Natural killer cell (primary cell): Measurements from ENCODE around the gene DARS2. TPM values are rescaled to one million over a fixed set of nuclear protein-coding genes. Genes with fewer than 3 reads are reported as not detected.
"Not testable (repeated sequence)": the region's sequence is repeated elsewhere in the genome, so short reads cannot be mapped to it uniquely, and the experiment has no call there.

Experiments
- ATAC-seq, 3 donors: fragments of 150-1000 bp in 2 of 3; fragments of 200-7000 bp in 1 of 3; cut with Tn5 transposase; 1 replicate in 1 of 3; 2 replicates in 2 of 3; pipeline ENCODE4 v1.10.0; 2021; ENCODE audit warnings: mild to moderate bottlenecking in 2 of 3, moderate library complexity in 2 of 3
- DNase-seq, 2 donors: peaks; one replicate each; pipeline versions ENCODE4 v3.0.0 to v3.0.0-alpha.2; 2013 to 2021; ENCODE audit warnings: mixed read lengths in 1 of 2
- H3K27ac ChIP-seq: one replicate; pipeline ENCODE4 v1.5.1; 2013; ENCODE audit warnings: mild to moderate bottlenecking, low read length
- H3K27me3 ChIP-seq: one replicate; pipeline ENCODE4 v1.6.1; 2013; ENCODE audit warnings: low read length; ENCODE audit not compliant: control insufficient read depth, insufficient read depth
- H3K36me3 ChIP-seq: one replicate; pipeline ENCODE4 v1.6.1; 2013; ENCODE audit warnings: low read length; ENCODE audit not compliant: control insufficient read depth, insufficient read depth
- H3K4me1 ChIP-seq: one replicate; pipeline ENCODE4 v1.6.1; 2013; ENCODE audit warnings: low read length; ENCODE audit not compliant: control insufficient read depth, insufficient read depth
- H3K4me3 ChIP-seq: one replicate; pipeline ENCODE4 v1.5.1; 2013; ENCODE audit warnings: low read length
- H3K9me3 ChIP-seq: one replicate; pipeline ENCODE4 v1.6.1; 2013; ENCODE audit warnings: low read length; ENCODE audit not compliant: control insufficient read depth, insufficient read depth
- H3K27ac Mint-ChIP-seq, 2 donors: one replicate each; pipeline ENCODE4 v1.8.0; 2022; ENCODE audit warnings: mild to moderate bottlenecking in 2 of 2, mixed read lengths in 2 of 2, moderate library complexity in 1 of 2
- H3K27me3 Mint-ChIP-seq, 2 donors: one replicate each; pipeline ENCODE4 v1.8.0; 2022; ENCODE audit warnings: low read depth in 2 of 2, mixed read lengths in 2 of 2
- H3K36me3 Mint-ChIP-seq: one replicate; pipeline ENCODE4 v1.8.0; 2022; ENCODE audit warnings: mixed read lengths
- H3K4me1 Mint-ChIP-seq, 2 donors: one replicate each; pipeline ENCODE4 v1.8.0; 2022; ENCODE audit warnings: mixed read lengths in 2 of 2
- H3K4me3 Mint-ChIP-seq: one replicate; pipeline ENCODE4 v1.8.0; 2022; ENCODE audit warnings: mild to moderate bottlenecking, moderate library complexity, mixed read lengths
- H3K9me3 Mint-ChIP-seq, 2 donors: one replicate each; pipeline ENCODE4 v1.8.0; 2022; ENCODE audit warnings: mixed read lengths in 2 of 2
- CTCF ChIP-seq: fragments of 200-600 bp; IDR thresholded peaks from one replicate; pipeline ENCODE4 v1.8.0; 2022; ENCODE audit warnings: antibody characterized with exemption
- WGBS: methylation state at CpG from one replicate; pipeline ENCODE4 v1.1.7; 2013; ENCODE audit warnings: missing lambda C conversion rate; ENCODE audit not compliant: insufficient coverage; 5-methylcytosine and 5-hydroxymethylcytosine counted together
- intact Hi-C: fragments of 100-400 bp; cut with micrococcal nuclease; formaldehyde crosslinking; loops from one replicate; pipeline ENCODE4 v1.14.2; 2022
- total RNA-seq, 4 donors: library from RNA; stranded (reverse); fragments of 120-200 nt in 1 of 4; gene quantifications; one replicate each; pipeline versions ENCODE4 v1.2.3 to v1.2.4, GENCODE V29; 2013 to 2022

Gene DARS2
- total RNA-seq, 3 donors from 2014 or later (not counting 1 experiment from before 2014, with no cell fraction given): 5.0 to 8.4 (median 5.8) TPM

GRCh38 chr1:173802961-173803360, 21.5 kb upstream of the DARS2 start:
- no peak overlapping the region for H3K27ac ChIP-seq
- H3K4me1 ChIP-seq: no peaks in the 10 kb centered on the region
- Mint-ChIP-seq H3K4me3 (no peak overlapping the region), H3K36me3 (peaks cover 6% of the 10 kb centered on the region), H3K9me3 (no peaks in the 10 kb centered on the region), H3K27me3 (no peaks in the 10 kb centered on the region), H3K4me1 (no peaks in the 10 kb centered on the region), H3K27ac (no peak overlapping the region)
- intact Hi-C loops: no loop called here
- WGBS: 100% methylated on average over 2 of the region's 2 CpGs
- no peaks in the 10 kb centered on the region for H3K27me3 ChIP-seq
- DNase-seq (no peak), ATAC-seq (no peak)
- no peaks in the 10 kb centered on the region for H3K9me3 ChIP-seq
- TF ChIP-seq CTCF: no peak
- H3K36me3 ChIP-seq: peaks cover 30% of the 10 kb centered on the region
- no peak overlapping the region for H3K4me3 ChIP-seq

GRCh38 chr1:173813654-173814053, 10.8 kb upstream of the DARS2 start:
- H3K4me3 Mint-ChIP-seq, DNase-seq, H3K27me3 ChIP-seq, H3K36me3 Mint-ChIP-seq, H3K27me3 Mint-ChIP-seq, H3K9me3 ChIP-seq, intact Hi-C loops, H3K27ac ChIP-seq, H3K4me1 ChIP-seq, H3K9me3 Mint-ChIP-seq, H3K27ac Mint-ChIP-seq, H3K4me3 ChIP-seq, ATAC-seq, H3K36me3 ChIP-seq: not testable (repeated sequence)
- 100% methylated on average over 4 of the region's 5 CpGs for WGBS
- peaks cover 6 to 32% of the 10 kb centered on the region in 2 donors for H3K4me1 Mint-ChIP-seq

GRCh38 chr1:173818459-173818858, 6.0 kb upstream of the DARS2 start:
- ATAC-seq (no peak), DNase-seq (no peak)
- Histone ChIP-seq H3K4me3 (no peak overlapping the region), H3K9me3 (no peaks in the 10 kb centered on the region), H3K27ac (no peak overlapping the region), H3K4me1 (peaks cover 1% of the 10 kb centered on the region), H3K27me3 (no peaks in the 10 kb centered on the region), H3K36me3 (no peaks in the 10 kb centered on the region)
- intact Hi-C loops: no loop called here
- Mint-ChIP-seq H3K4me3 (no peak overlapping the region), H3K4me1 (peaks cover 13 to 44% of the 10 kb centered on the region in 2 donors), H3K27ac (no peak overlapping the region), H3K36me3 (no peaks in the 10 kb centered on the region), H3K9me3 (no peaks in the 10 kb centered on the region), H3K27me3 (no peaks in the 10 kb centered on the region)
- no peak for TF ChIP-seq CTCF
- 100% methylated on average over 1 of the region's 1 CpG for WGBS

GRCh38 chr1:173821680-173822079, 2.8 kb upstream of the DARS2 start:
- Mint-ChIP-seq H3K27me3 (no peaks in the 10 kb centered on the region), H3K4me3 (no peak overlapping the region), H3K9me3 (no peaks in the 10 kb centered on the region), H3K27ac (no peak overlapping the region), H3K36me3 (no peaks in the 10 kb centered on the region), H3K4me1 (peaks cover 27 to 42% of the 10 kb centered on the region in 2 donors)
- intact Hi-C loops: loop anchor here (10.0 kb wide), 1 partner anchor 107 kb away; the partner anchor contains the start of gene KLHL20
- H3K4me3 ChIP-seq: no peak overlapping the region
- H3K27ac ChIP-seq: no peak overlapping the region
- H3K9me3 ChIP-seq: no peaks in the 10 kb centered on the region
- no peak for ATAC-seq
- peaks cover 17% of the 10 kb centered on the region for H3K4me1 ChIP-seq
- no peaks in the 10 kb centered on the region for H3K27me3 ChIP-seq
- no peak for DNase-seq
- 97% methylated on average over 4 of the region's 4 CpGs for WGBS
- H3K36me3 ChIP-seq: peaks cover 1% of the 10 kb centered on the region
- TF ChIP-seq CTCF: no peak
